ENCODE measurements around the gene SAXO1.

SAXO1 gene

DNA sequence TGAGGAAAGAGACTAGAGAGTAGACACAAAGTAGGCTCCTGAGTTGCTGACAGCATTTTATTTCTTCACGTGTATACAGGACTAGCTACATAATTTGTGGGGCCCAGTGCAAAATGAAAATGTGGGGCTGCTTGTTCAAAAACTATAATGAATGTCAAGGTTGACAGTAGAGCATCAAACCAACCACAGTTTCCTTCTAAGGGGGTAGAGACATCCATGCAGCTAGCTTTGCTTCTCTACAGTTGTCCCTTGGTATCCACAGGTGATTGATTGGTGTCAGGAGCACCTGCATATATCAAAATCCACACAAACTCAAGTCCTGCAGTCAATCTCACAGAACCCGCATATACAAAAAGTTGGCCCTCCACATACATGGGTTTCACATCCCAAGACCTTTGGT lies 129.6 kb downstream of the SAXO1 start:
- Histone ChIP-seq H3K9ac (ENCODE audit: low read length) (no peak overlapping the region), H4K20me1 (ENCODE audit: insufficient read depth, low read length) (no peaks in the 10 kb centered on the region), H2AFZ (ENCODE audit: low read depth, low read length) (no peak overlapping the region), H3K27me3 (ENCODE audit: low read depth, low read length) (peaks cover 2% of the 10 kb centered on the region; the same call in 1 of the 2 replicates), H3K4me1 (ENCODE audit: low read length) (no peaks in the 10 kb centered on the region), H3K4me3 (ENCODE audit: low read length) (no peak overlapping the region), H3K4me2 (ENCODE audit: low read length) (no peak overlapping the region), H3K36me3 (replicated peaks; ENCODE audit: low read depth, low read length) (no peaks in the 10 kb centered on the region), H3K9me3 (ENCODE audit: insufficient read depth, low read length) (no peaks in the 10 kb centered on the region), H3K27ac (ENCODE audit: low read length) (no peak overlapping the region), H3K79me2 (ENCODE audit: low read length) (no peaks in the 10 kb centered on the region)
- TF ChIP-seq, protein P1, sequence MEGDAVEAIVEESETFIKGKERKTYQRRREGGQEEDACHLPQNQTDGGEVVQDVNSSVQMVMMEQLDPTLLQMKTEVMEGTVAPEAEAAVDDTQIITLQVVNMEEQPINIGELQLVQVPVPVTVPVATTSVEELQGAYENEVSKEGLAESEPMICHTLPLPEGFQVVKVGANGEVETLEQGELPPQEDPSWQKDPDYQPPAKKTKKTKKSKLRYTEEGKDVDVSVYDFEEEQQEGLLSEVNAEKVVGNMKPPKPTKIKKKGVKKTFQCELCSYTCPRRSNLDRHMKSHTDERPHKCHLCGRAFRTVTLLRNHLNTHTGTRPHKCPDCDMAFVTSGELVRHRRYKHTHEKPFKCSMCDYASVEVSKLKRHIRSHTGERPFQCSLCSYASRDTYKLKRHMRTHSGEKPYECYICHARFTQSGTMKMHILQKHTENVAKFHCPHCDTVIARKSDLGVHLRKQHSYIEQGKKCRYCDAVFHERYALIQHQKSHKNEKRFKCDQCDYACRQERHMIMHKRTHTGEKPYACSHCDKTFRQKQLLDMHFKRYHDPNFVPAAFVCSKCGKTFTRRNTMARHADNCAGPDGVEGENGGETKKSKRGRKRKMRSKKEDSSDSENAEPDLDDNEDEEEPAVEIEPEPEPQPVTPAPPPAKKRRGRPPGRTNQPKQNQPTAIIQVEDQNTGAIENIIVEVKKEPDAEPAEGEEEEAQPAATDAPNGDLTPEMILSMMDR (IDR thresholded peaks at IDR 0.05; ENCODE audit: low read depth, low read length) = no peak
- no peak for TF ChIP-seq EZH2phosphoT487 (IDR thresholded peaks at IDR 0.05; ENCODE audit: low read depth)

DNA sequence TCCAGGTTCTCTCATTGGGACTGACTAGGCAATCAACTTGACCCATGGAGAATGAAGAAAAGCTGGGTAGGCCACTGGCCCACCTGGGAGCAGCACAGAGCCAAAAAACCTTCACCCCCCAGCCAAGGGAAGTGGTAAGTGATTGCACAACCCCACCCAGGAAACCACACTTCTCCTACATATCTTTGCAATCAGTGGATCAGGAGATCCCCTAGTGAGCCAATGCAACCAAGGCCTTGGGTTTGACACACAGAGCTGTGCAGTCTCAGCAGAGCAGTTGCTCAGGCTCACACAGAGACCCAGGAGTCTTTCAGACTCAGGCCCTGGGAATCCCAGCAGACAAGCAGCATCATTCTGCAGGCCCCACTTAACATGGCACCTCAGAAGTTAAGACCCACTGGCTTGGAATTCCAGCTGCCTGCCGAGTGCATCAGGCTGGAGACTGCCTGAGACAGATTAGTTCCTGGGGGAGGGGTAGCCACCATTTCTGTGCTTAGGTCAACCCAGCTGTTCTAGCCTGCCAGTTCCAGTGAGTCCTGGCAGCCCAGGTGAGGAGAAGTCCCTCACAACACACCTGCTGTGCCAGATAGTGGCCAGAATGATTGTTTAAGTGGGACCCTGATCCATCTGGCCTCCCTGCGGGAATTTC lies 136.4 kb downstream of the SAXO1 start:
- Histone ChIP-seq H3K79me2 (ENCODE audit: low read length) (no peaks in the 10 kb centered on the region), H3K4me1 (ENCODE audit: low read length) (no peaks in the 10 kb centered on the region), H2AFZ (ENCODE audit: low read depth, low read length) (no peak overlapping the region), H3K4me2 (ENCODE audit: low read length) (no peak overlapping the region), H3K27ac (ENCODE audit: low read length) (no peak overlapping the region), H3K27me3 (ENCODE audit: low read depth, low read length) (peaks cover 2% of the 10 kb centered on the region; the same call in 1 of the 2 replicates), H4K20me1 (ENCODE audit: insufficient read depth, low read length) (no peaks in the 10 kb centered on the region), H3K9me3 (ENCODE audit: insufficient read depth, low read length) (no peaks in the 10 kb centered on the region), H3K9ac (ENCODE audit: low read length) (no peak overlapping the region), H3K36me3 (replicated peaks; ENCODE audit: low read depth, low read length) (no peaks in the 10 kb centered on the region), H3K4me3 (ENCODE audit: low read length) (no peak overlapping the region)
- TF ChIP-seq, protein P1 (IDR thresholded peaks at IDR 0.05; ENCODE audit: low read depth, low read length) = no peak
- no peak for TF ChIP-seq EZH2phosphoT487 (IDR thresholded peaks at IDR 0.05; ENCODE audit: low read depth)

DNA sequence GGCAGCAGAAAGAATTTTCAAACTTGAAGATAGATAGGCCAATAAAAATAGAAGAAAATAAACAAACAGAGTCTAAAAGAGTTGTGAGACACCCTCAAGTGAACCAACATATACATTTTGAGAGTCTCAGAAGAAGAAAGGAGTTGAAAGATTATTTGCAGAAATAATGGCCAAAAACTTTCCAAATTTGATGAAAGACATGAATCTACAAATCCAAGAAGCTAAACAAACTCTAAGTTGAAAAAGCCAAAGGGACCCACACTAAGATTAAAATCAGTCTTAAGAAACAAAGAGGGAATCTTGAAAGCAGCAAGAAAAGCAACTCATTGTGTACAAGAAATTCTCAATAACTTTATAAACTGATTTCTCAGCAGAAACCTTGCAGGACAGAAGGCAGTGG lies 137.0 kb downstream of the SAXO1 start:
- H3K9me3 ChIP-seq (ENCODE audit: insufficient read depth, low read length) = no peaks in the 10 kb centered on the region
- H3K27me3 ChIP-seq (ENCODE audit: low read depth, low read length) = peaks cover 2% of the 10 kb centered on the region; the same call in 1 of the 2 replicates
- no peaks in the 10 kb centered on the region for H4K20me1 ChIP-seq (ENCODE audit: insufficient read depth, low read length)
- peaks cover under 1% of the 10 kb centered on the region; the same call in 1 of the 2 replicates for H3K4me1 ChIP-seq (ENCODE audit: low read length)
- no peak overlapping the region for H3K4me3 ChIP-seq (ENCODE audit: low read length)
- H3K36me3 ChIP-seq (replicated peaks; ENCODE audit: low read depth, low read length) = no peaks in the 10 kb centered on the region
- TF ChIP-seq, protein P1 (IDR thresholded peaks at IDR 0.05; ENCODE audit: low read depth, low read length) = no peak
- TF ChIP-seq EZH2phosphoT487 (IDR thresholded peaks at IDR 0.05; ENCODE audit: low read depth) = no peak
- H3K79me2 ChIP-seq (ENCODE audit: low read length) = no peaks in the 10 kb centered on the region
- H3K27ac ChIP-seq (ENCODE audit: low read length) = no peak overlapping the region
- no peak overlapping the region for H3K4me2 ChIP-seq (ENCODE audit: low read length)
- H2AFZ ChIP-seq (ENCODE audit: low read depth, low read length) = no peak overlapping the region
- no peak overlapping the region for H3K9ac ChIP-seq (ENCODE audit: low read length)

DNA sequence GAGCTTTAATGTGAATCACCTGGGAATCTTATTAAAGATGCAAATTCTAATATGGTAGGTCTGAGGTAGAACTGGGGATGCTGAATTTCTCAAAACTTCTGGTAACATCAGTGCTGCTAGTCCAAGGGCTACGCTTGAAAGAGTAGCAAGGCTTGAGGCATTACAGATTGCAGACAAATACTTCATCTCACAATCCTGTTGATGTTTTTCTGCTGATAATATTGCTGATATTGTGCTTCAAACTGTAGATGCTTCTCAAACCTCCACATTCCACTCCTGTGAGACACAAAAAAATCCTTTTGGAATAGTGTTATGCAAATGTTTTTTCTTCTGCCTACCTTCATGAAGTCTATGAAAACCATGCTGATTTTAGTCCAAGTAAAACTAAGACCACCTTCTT lies 139.5 kb downstream of the SAXO1 start:
- H3K27ac ChIP-seq (ENCODE audit: low read length) = no peak overlapping the region
- no peaks in the 10 kb centered on the region for H3K36me3 ChIP-seq (replicated peaks; ENCODE audit: low read depth, low read length)
- no peaks in the 10 kb centered on the region for H3K79me2 ChIP-seq (ENCODE audit: low read length)
- no peak overlapping the region for H3K4me2 ChIP-seq (ENCODE audit: low read length)
- no peak overlapping the region for H2AFZ ChIP-seq (ENCODE audit: low read depth, low read length)
- TF ChIP-seq EZH2phosphoT487 (IDR thresholded peaks at IDR 0.05; ENCODE audit: low read depth) = no peak
- TF ChIP-seq, protein P1 (IDR thresholded peaks at IDR 0.05; ENCODE audit: low read depth, low read length) = no peak
- H3K4me1 ChIP-seq (ENCODE audit: low read length) = peaks cover 23% of the 10 kb centered on the region
- H3K27me3 ChIP-seq (ENCODE audit: low read depth, low read length) = no peaks in the 10 kb centered on the region
- H3K9me3 ChIP-seq (ENCODE audit: insufficient read depth, low read length) = no peaks in the 10 kb centered on the region
- H3K9ac ChIP-seq (ENCODE audit: low read length) = no peak overlapping the region
- no peaks in the 10 kb centered on the region for H4K20me1 ChIP-seq (ENCODE audit: insufficient read depth, low read length)
- H3K4me3 ChIP-seq (ENCODE audit: low read length) = no peak overlapping the region

All from OCI-LY3 (cell line).